Thyroid gland (tissue), 4 donors: Measurements from ENCODE around the gene SFTPD. TPM values are rescaled to one million over a fixed set of nuclear protein-coding genes. Genes with fewer than 3 reads are reported as not detected.
A peak's percentile ranks its signal among the peaks of the same experiment; 100 is the strongest.

Experiments used
- DNase-seq, 2 donors: peaks; one replicate each; pipeline ENCODE4 v3.0.0-alpha.2; 2019
- H3K27ac ChIP-seq, 3 donors: fragments of 200-600 bp; sonication (generic); 1 replicate in 2 of 3; 2 replicates in 1 of 3; pipeline ENCODE4 v1.5.1; 2016 to 2019; ENCODE audit warnings: mild to moderate bottlenecking in 1 of 3, moderate library complexity in 1 of 3
- H3K27me3 ChIP-seq: fragments of 200-600 bp; sonication (generic); one replicate; pipeline ENCODE4 v1.5.1; 2019
- H3K36me3 ChIP-seq, 2 donors: fragments of 200-600 bp; sonication (generic); one replicate each; pipeline ENCODE4 v1.5.1; 2016 to 2019
- H3K4me1 ChIP-seq, 2 donors: fragments of 200-600 bp; sonication (generic); one replicate each; pipeline ENCODE4 v1.5.1; 2017 to 2019
- H3K4me3 ChIP-seq, 3 donors: fragments of 200-600 bp; sonication (generic); replicated peaks in 1 of 3; 1 replicate in 2 of 3; 2 replicates in 1 of 3; pipeline ENCODE4 v1.5.1; 2016; ENCODE audit warnings: mild to moderate bottlenecking in 1 of 3
- H3K9me3 ChIP-seq: fragments of 200-600 bp; sonication (generic); one replicate; pipeline ENCODE4 v1.5.1; 2017
- POLR2A ChIP-seq, 2 donors: fragments of 450-650 bp; IDR thresholded peaks; one replicate each; pipeline ENCODE4 v1.6.1; 2017; ENCODE audit warnings: antibody characterized with exemption in 2 of 2, mild to moderate bottlenecking in 2 of 2, moderate library complexity in 1 of 2
- WGBS, 2 donors: methylation state at CpG; one replicate each; pipeline ENCODE4 v1.1.5; 2017; 5-methylcytosine and 5-hydroxymethylcytosine counted together
- intact Hi-C: fragments of 100-400 bp; cut with DNase I; formaldehyde crosslinking; loops from one replicate; pipeline ENCODE4 v1.15.1; 2023
- total RNA-seq, 4 donors: library from RNA; depleted of rRNA; stranded (reverse); fragments of >200 nt; gene quantifications; one replicate each; pipeline ENCODE4 v1.2.3, GENCODE V29; 2016
- TF ChIP-seq, protein P1 (sequence below), 6 experiments: fragments of 200-600 bp in 3 of 6; fragments of 450-650 bp in 3 of 6; sonication (generic) in 3 of 6; IDR thresholded peaks; one replicate each; pipeline ENCODE4 v1.5.1; 2016 to 2019; ENCODE audit warnings: antibody characterized with exemption in 6 of 6, mild to moderate bottlenecking in 2 of 6, inconsistent platforms in 1 of 6, moderate library complexity in 1 of 6

The SFTPD gene
- total RNA-seq, 4 donors from 2014 or later = 3.0 to 10.8 (median 5.7) TPM

GRCh38 chr10:79981450-79982361, 32.8 kb upstream of the SFTPD start:
- peak; percentile 83 to 84 for DNase-seq
- Histone ChIP-seq H3K4me1 (peaks cover 27 to 30% of the 10 kb centered on the region in 2 donors), H3K27ac (peak overlapping the region; percentile 93 to 96 (median 95)), H3K27me3 (no peaks in the 10 kb centered on the region), H3K36me3 (no peaks in the 10 kb centered on the region), H3K9me3 (no peaks in the 10 kb centered on the region), H3K4me3 (peak overlapping the region; percentile 47 to 63 (median 63))
- intact Hi-C loops = no loop called here
- 2 to 4% methylated on average over 38 to 43 of the region's 89 CpGs for WGBS, 2 donors
- TF ChIP-seq POLR2A (IDR thresholded peaks at IDR 0.05) = peak; percentile 5 to 75
- TF ChIP-seq, protein P1, sequence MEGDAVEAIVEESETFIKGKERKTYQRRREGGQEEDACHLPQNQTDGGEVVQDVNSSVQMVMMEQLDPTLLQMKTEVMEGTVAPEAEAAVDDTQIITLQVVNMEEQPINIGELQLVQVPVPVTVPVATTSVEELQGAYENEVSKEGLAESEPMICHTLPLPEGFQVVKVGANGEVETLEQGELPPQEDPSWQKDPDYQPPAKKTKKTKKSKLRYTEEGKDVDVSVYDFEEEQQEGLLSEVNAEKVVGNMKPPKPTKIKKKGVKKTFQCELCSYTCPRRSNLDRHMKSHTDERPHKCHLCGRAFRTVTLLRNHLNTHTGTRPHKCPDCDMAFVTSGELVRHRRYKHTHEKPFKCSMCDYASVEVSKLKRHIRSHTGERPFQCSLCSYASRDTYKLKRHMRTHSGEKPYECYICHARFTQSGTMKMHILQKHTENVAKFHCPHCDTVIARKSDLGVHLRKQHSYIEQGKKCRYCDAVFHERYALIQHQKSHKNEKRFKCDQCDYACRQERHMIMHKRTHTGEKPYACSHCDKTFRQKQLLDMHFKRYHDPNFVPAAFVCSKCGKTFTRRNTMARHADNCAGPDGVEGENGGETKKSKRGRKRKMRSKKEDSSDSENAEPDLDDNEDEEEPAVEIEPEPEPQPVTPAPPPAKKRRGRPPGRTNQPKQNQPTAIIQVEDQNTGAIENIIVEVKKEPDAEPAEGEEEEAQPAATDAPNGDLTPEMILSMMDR (IDR thresholded peaks at IDR 0.05) = peak in 1 of 6 experiments; percentile 10

DNA sequence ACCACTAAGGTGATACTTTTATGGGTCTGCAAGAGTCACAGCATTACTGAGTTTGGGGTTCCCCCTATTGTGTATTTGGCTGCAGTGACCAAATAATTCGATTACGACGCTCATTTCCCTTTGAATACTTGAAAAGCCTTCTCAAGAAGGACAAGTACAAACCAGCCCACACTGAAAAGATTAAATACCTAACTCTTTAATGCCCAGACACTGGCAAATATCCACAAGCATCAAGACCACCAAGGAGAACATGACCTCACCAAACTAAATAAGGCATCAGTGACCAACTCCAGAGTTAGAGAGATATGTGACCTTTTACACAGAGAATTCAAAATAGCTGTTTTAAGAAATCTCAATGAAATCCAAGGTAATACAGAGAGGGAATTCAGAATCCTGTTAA, 31.8 kb upstream of the SFTPD start:
- TF ChIP-seq, protein P1 (IDR thresholded peaks at IDR 0.05) = no peak
- no peak for TF ChIP-seq POLR2A (IDR thresholded peaks at IDR 0.05)
- Histone ChIP-seq H3K27ac (peak overlapping the region; percentile 93 to 96 (median 95)), H3K27me3 (no peaks in the 10 kb centered on the region), H3K4me3 (no peak overlapping the region), H3K4me1 (peaks cover 27 to 30% of the 10 kb centered on the region in 2 donors), H3K9me3 (no peaks in the 10 kb centered on the region), H3K36me3 (no peaks in the 10 kb centered on the region)
- WGBS, 2 donors = 38 to 45% methylated on average over 3 of the region's 3 CpGs
- no peak for DNase-seq
- intact Hi-C loops = no loop called here

DNA sequence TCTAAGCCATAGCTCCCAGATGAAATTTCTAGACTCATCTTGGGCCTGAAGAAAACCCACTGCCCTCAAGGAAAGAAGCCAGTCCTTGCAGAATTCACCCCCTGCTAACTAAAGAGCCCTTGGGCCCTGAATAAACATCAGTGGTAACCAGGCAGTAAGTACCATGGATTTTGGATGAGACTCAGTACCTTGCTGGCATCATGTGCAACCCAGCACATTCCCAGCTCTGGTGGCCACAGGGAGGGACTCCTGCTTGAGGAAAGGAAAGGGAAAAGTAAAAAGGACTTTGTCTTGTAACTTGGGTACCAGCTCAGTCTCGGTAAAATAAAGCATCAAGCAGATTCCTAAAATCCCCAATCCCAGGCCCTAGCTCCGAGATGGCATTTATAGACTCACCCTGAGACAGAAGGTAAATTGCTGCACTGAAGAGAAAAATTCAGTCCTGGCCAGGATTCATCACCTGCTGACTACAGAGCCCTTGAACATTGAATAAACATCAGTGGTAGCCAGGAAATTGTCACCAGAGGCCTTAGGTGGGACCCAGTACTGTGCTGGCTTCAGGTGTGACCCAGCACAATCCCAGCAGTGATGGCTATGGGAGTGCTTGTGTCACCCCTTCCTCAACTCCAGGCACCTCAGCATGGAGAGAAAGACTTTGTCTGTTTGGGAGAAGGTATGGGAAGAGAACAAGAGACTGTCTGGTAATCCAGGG, 31.2 kb upstream of the SFTPD start:
- H3K4me1 ChIP-seq = peaks cover 27 to 30% of the 10 kb centered on the region in 2 donors
- H3K27ac ChIP-seq = peak overlapping the region; percentile 93 to 96 (median 95)
- peak; percentile 36 to 39 for DNase-seq
- 57 to 58% methylated on average over 2 of the region's 2 CpGs for WGBS, 2 donors
- TF ChIP-seq POLR2A (IDR thresholded peaks at IDR 0.05) = peak in 1 of 2 donors; percentile 30
- TF ChIP-seq, protein P1 (IDR thresholded peaks at IDR 0.05) = peak in 1 of 6 experiments; percentile 11
- H3K27me3 ChIP-seq = no peaks in the 10 kb centered on the region
- intact Hi-C loops = no loop called here
- no peaks in the 10 kb centered on the region for H3K9me3 ChIP-seq
- no peaks in the 10 kb centered on the region for H3K36me3 ChIP-seq
- no peak overlapping the region for H3K4me3 ChIP-seq

DNA sequence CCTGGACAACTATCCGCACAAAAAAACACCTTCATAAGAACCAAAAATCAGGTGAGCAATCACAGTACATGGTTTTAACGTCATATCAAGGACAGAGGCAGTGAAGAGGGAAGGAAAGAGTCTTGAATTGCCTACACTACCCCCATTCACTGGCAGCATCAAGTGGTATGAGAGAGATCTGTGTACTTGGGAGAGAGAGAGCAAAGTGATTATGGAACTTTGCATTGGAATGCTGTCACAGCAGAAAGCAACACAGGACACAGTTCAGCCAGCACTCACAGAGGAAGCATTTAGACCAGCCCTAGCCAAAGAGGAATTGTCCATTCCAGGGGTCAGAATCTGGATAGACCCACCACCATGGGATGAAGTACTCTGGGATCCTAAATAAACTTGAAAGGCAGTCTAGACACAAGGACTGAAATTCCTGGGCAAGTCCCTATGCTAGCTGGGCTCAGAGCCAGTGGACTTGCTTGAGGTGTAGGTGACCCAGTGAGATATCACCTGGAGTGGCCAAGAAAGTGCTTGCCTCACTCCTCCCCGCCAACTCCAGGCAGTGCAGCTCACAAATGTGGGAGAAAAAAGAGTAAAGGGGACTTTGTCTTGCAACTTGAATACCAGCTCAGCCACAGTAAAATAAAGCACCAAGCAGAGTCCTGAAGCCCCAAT, 30.5 kb upstream of the SFTPD start:
- Histone ChIP-seq H3K36me3 (no peaks in the 10 kb centered on the region), H3K4me1 (peaks cover 27 to 30% of the 10 kb centered on the region in 2 donors), H3K4me3 (no peak overlapping the region), H3K27ac (peak overlapping the region; percentile 93 to 96 (median 95)), H3K27me3 (no peaks in the 10 kb centered on the region), H3K9me3 (no peaks in the 10 kb centered on the region)
- DNase-seq = peak; percentile 87 to 90
- 28 to 40% methylated on average over 3 of the region's 3 CpGs for WGBS, 2 donors
- TF ChIP-seq POLR2A (IDR thresholded peaks at IDR 0.05) = peak in 1 of 2 donors; percentile 22
- TF ChIP-seq, protein P1 (IDR thresholded peaks at IDR 0.05) = no peak
- intact Hi-C loops = no loop called here
